ENCODE results near the gene CCIN.

The CCIN gene

GRCh38 chr9:36192196-36192595 lies 23.0 kb downstream of the CCIN start:
- Histone ChIP-seq H3K27ac (replicated peaks) (no peak overlapping the region; the same call in 1 of the 2 replicates), H3K4me3 (replicated peaks; ENCODE audit: insufficient read depth, low read length) (peak overlapping the region; percentile 69), H3K27me3 (ENCODE audit: insufficient read depth, poor library complexity, severe bottlenecking) (no peaks in the 10 kb centered on the region)
- no peak for DNase-seq (ENCODE audit: low read depth in 1 of 2, low spot score in 1 of 2)
- TF ChIP-seq REST (IDR thresholded peaks at IDR 0.05; ENCODE audit: insufficient replicate concordance, low read depth): no peak
- TF ChIP-seq CTCF (IDR thresholded peaks at IDR 0.05; ENCODE audit: insufficient read depth, low read length): no peak
- TF ChIP-seq GABPA (IDR thresholded peaks at IDR 0.05; ENCODE audit: low read depth): no peak
- no peak for TF ChIP-seq POLR2AphosphoS5 (IDR thresholded peaks at IDR 0.05; ENCODE audit: low read depth)
- no peak for TF ChIP-seq SPI1 (IDR thresholded peaks at IDR 0.05; ENCODE audit: borderline replicate concordance, low read depth)

GRCh38 chr9:36193023-36193422 lies 23.8 kb downstream of the CCIN start:
- TF ChIP-seq SPI1 (IDR thresholded peaks at IDR 0.05; ENCODE audit: borderline replicate concordance, low read depth) (no peak), GABPA (IDR thresholded peaks at IDR 0.05; ENCODE audit: low read depth) (no peak), REST (IDR thresholded peaks at IDR 0.05; ENCODE audit: insufficient replicate concordance, low read depth) (no peak), CTCF (IDR thresholded peaks at IDR 0.05; ENCODE audit: insufficient read depth, low read length) (no peak), POLR2AphosphoS5 (IDR thresholded peaks at IDR 0.05; ENCODE audit: low read depth) (no peak)
- H3K27me3 ChIP-seq (ENCODE audit: insufficient read depth, poor library complexity, severe bottlenecking): no peaks in the 10 kb centered on the region
- no peak overlapping the region for H3K27ac ChIP-seq (replicated peaks)
- no peak for DNase-seq (ENCODE audit: low read depth in 1 of 2, low spot score in 1 of 2)
- peak overlapping the region; percentile 69 for H3K4me3 ChIP-seq (replicated peaks; ENCODE audit: insufficient read depth, low read length)

GRCh38 chr9:36194326-36195000 lies 25.3 kb downstream of the CCIN start:
- no peak for DNase-seq (ENCODE audit: low read depth in 1 of 2, low spot score in 1 of 2)
- Histone ChIP-seq H3K4me3 (replicated peaks; ENCODE audit: insufficient read depth, low read length) (no peak overlapping the region), H3K27me3 (ENCODE audit: insufficient read depth, poor library complexity, severe bottlenecking) (no peaks in the 10 kb centered on the region), H3K27ac (replicated peaks) (no peak overlapping the region)
- no peak for TF ChIP-seq SPI1 (IDR thresholded peaks at IDR 0.05; ENCODE audit: borderline replicate concordance, low read depth)
- TF ChIP-seq REST (IDR thresholded peaks at IDR 0.05; ENCODE audit: insufficient replicate concordance, low read depth): no peak
- no peak for TF ChIP-seq CTCF (IDR thresholded peaks at IDR 0.05; ENCODE audit: insufficient read depth, low read length)
- TF ChIP-seq GABPA (IDR thresholded peaks at IDR 0.05; ENCODE audit: low read depth): no peak
- TF ChIP-seq POLR2AphosphoS5 (IDR thresholded peaks at IDR 0.05; ENCODE audit: low read depth): no peak

Data from HL-60 (cell line).